ENCODE measurements around the gene MMP25. TPM values are rescaled to one million over a fixed set of nuclear protein-coding genes. Genes with fewer than 3 reads are reported as not detected.

MMP25 gene
- total RNA-seq, 2 experiments from 2014 or later, result 1.1 to 1.5 TPM

GRCh38 chr16:3088925-3089716, 42.8 kb downstream of the MMP25 start:
- Mint-ChIP-seq H3K27ac (no peak overlapping the region), H3K27me3 (no peaks in the 10 kb centered on the region), H3K4me3 (no peak overlapping the region), H3K36me3 (ENCODE audit: low read depth) (no peaks in the 10 kb centered on the region), H3K9me3 (no peaks in the 10 kb centered on the region), H3K4me1 (ENCODE audit: low read depth) (peaks cover 26% of the 10 kb centered on the region)
- CTCF ChIA-PET, result interaction anchor here (0.8 to 1.2 kb wide), 3 partner anchors 10 to 41 kb away, joined by 3 to 7 read pairs (median 4); partner anchors contain the start of gene ZSCAN10
- POLR2A ChIA-PET, result interaction anchor here (1.2 to 2.9 kb wide), 3 partner anchors 9 to 41 kb away, joined by 3 to 12 read pairs (median 3); no protein-coding TSS in a partner anchor
- DNase-seq (no peak), ATAC-seq (no peak)
- intact Hi-C loops (cut with micrococcal nuclease), result no loop called here
- TF ChIP-seq CTCF (IDR thresholded peaks at IDR 0.05), result no peak

GRCh38 chr16:3089717-3090592, 43.6 kb downstream of the MMP25 start:
- no peak overlapping the region for H3K4me3 Mint-ChIP-seq
- no peaks in the 10 kb centered on the region for H3K9me3 Mint-ChIP-seq
- ChIA-PET POLR2A (interaction anchor here (1.2 to 1.3 kb wide), 3 partner anchors 9 to 14 kb away, joined by 3 to 4 read pairs (median 3); no protein-coding TSS in a partner anchor), CTCF (interaction anchor here (0.9 to 1.2 kb wide), 3 partner anchors 9 to 40 kb away, joined by 3 read pairs; partner anchors contain the start of gene ZSCAN10)
- ATAC-seq, result no peak
- H3K4me1 Mint-ChIP-seq (ENCODE audit: low read depth), result peaks cover 31% of the 10 kb centered on the region
- H3K27me3 Mint-ChIP-seq, result no peaks in the 10 kb centered on the region
- TF ChIP-seq CTCF (IDR thresholded peaks at IDR 0.05), result no peak
- no peaks in the 10 kb centered on the region for H3K36me3 Mint-ChIP-seq (ENCODE audit: low read depth)
- DNase-seq, result no peak
- H3K27ac Mint-ChIP-seq, result no peak overlapping the region
- intact Hi-C loops (cut with micrococcal nuclease), result loop anchor here (5.0 kb wide), 1 partner anchor 37 kb away; no protein-coding TSS in a partner anchor

GRCh38 chr16:3091551-3091950, 45.2 kb downstream of the MMP25 start:
- Mint-ChIP-seq H3K36me3 (ENCODE audit: low read depth) (no peaks in the 10 kb centered on the region), H3K27me3 (no peaks in the 10 kb centered on the region), H3K9me3 (no peaks in the 10 kb centered on the region), H3K4me1 (ENCODE audit: low read depth) (peaks cover 36% of the 10 kb centered on the region), H3K4me3 (no peak overlapping the region), H3K27ac (no peak overlapping the region)
- ChIA-PET POLR2A (interaction anchor here (0.7 to 1.4 kb wide), 3 partner anchors 14 to 59 kb away, joined by 3 to 4 read pairs (median 3); no protein-coding TSS in a partner anchor), CTCF (interaction anchor here (1.2 kb wide), 2 partner anchors 8 to 38 kb away, joined by 3 to 5 read pairs; no protein-coding TSS in a partner anchor)
- no peak for ATAC-seq
- DNase-seq, result no peak
- TF ChIP-seq CTCF (IDR thresholded peaks at IDR 0.05), result no peak
- intact Hi-C loops (cut with micrococcal nuclease), result loop anchor here (5.0 kb wide), 1 partner anchor 36 kb away; no protein-coding TSS in a partner anchor

- no peak overlapping the region for H3K27ac Mint-ChIP-seq
- no peaks in the 10 kb centered on the region for H3K36me3 Mint-ChIP-seq (ENCODE audit: low read depth)
- TF ChIP-seq CTCF (IDR thresholded peaks at IDR 0.05), result no peak
- H3K27me3 Mint-ChIP-seq, result no peaks in the 10 kb centered on the region
- H3K4me1 Mint-ChIP-seq (ENCODE audit: low read depth), result peaks cover 35% of the 10 kb centered on the region
- intact Hi-C loops (cut with micrococcal nuclease), result loop anchor here (5.0 kb wide), 1 partner anchor 35 kb away; no protein-coding TSS in a partner anchor
- ChIA-PET POLR2A (interaction anchor here (0.9 kb wide), 1 partner anchor 16 kb away, joined by 3 read pairs; no protein-coding TSS in a partner anchor), CTCF (interaction anchor here (1.3 to 23.9 kb wide), 3 partner anchors 34 to 64 kb away, joined by 3 to 376 read pairs (median 12); partner anchors contain the start of gene ZNF213)
- no peaks in the 10 kb centered on the region for H3K9me3 Mint-ChIP-seq
- no peak overlapping the region for H3K4me3 Mint-ChIP-seq
- ATAC-seq (no peak), DNase-seq (no peak)
These were observed 46.2 kb downstream of the MMP25 start for GRCh38 chr16:3092501-3092941.
